ENCODE data around the gene DIABLO.
"Not testable (repeated sequence)": the region's sequence is repeated elsewhere in the genome, so short reads cannot be mapped to it uniquely, and the experiment has no call there.

Gene DIABLO

GRCh38 chr12:122225683-122226365, at the start of gene DIABLO:
Gene DIABLO, minus strand, starts transcription at chr12:122226052. Its CDS starts 38 bp downstream, at chr12:122226014.
- in situ Hi-C loops (cut with HindIII; ENCODE audit: low sequenced_read_pairs), result no loop called here

DNA sequence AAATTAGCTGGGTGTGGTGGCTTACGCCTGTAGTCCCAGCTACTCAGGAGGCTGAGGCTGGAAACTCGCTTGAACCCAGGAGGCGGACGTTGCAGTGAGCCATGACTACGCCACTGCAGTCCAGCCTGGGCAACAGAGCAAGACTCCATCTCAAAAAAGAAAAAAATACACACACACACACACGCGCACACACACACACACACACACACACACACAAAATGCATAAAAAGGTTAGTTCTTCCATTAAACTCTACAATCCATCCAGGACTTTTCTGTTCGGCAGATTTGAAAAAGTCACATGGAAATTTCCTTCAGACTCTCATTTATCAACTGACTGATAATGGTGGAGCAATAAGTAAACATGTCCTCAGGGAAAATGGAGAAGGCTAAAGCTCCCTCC, 49.6 kb upstream of the DIABLO start:
- in situ Hi-C loops (cut with HindIII; ENCODE audit: low sequenced_read_pairs), result loop anchor here (5.0 kb wide), 1 partner anchor 67 kb away; no protein-coding TSS in a partner anchor

GRCh38 chr12:122266230-122266901, 40.5 kb upstream of the DIABLO start, which contains the start of gene VPS33A:
Gene VPS33A, minus strand, starts transcription at chr12:122266494. Its CDS starts 86 bp downstream, at chr12:122266408.
- in situ Hi-C loops (cut with HindIII; ENCODE audit: low sequenced_read_pairs), result no loop called here

DNA sequence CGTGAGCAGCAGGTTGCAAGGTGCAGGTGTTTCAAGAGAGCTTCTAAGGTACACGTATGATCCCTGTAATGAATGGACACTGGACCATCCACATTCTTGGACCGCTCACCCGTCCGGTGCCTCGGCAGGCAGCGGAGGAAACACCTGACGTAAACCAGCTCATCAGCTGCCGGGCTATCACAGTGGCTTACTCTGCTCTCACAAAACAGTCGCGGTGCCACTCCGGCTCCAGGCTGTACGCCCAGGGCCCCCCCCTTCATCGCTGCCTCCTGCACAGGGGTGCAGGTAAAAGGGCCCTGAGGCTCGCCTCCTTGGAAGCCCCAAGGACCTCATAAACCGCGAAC, 40.0 kb upstream of the DIABLO start:
- in situ Hi-C loops (cut with HindIII; ENCODE audit: low sequenced_read_pairs), result no loop called here

DNA sequence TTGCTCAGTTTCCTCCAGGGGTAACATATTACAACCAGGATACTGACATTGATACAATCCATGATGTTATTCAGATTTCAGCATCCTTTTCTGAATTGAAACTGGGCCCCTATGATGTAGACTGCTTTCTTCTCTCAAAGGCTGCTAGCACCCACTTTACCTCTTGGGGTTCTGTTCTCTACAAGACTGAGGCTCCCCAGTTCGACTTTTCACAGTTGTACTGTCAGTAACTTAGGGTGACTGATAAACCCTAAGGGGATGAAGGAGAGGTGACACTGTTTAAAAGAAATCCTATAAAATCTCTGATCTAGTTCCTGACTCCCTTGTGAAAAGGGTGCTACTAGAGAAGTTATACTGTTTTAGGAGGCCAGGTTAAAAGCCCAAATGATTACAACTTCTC, 39.6 kb upstream of the DIABLO start:
- in situ Hi-C loops (cut with HindIII; ENCODE audit: low sequenced_read_pairs), result no loop called here

DNA sequence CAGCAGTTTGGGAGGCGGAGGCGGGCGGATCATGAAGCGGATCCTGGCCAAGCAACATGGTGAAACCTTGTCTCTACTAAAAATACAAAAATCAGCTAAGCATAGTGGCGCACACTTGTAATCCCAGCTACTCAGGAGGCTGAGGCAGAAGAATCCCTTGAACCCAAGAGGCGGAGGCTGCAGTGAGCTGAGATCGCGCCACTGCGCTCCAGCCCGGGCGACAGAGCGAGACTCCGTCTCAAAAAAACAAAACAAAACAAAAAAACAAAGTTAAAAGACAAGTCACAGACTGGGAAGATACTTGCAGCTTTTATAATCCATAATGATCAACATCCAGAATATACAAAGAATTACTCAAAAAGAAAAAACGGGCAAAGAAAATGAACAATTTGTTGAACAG, 34.9 kb upstream of the DIABLO start:
- in situ Hi-C loops (cut with HindIII; ENCODE audit: low sequenced_read_pairs), result not testable (repeated sequence)

- in situ Hi-C loops (cut with HindIII; ENCODE audit: low sequenced_read_pairs), result not testable (repeated sequence)
Measured at GRCh38 chr12:122258939-122259338, 33.1 kb upstream of the DIABLO start.

DNA sequence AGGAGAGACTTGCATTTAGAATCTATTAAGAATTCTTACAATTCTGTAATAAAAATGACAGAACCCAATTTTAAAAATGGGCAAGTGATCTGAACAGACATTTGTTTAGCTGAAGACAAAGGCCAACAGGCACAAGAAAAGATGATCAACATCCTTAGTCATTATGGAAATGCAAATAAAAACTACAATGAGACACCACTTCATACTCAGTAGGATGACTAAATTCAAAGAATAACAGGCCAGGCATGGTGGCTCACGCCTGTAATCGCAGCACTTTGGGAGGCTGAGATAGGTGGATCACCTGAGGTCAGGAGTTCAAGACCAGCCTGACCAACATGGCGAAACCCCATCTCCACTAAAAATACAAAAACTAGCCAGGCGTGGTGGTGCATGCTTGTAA, 32.6 kb upstream of the DIABLO start:
- in situ Hi-C loops (cut with HindIII; ENCODE audit: low sequenced_read_pairs), result not testable (repeated sequence)

DNA sequence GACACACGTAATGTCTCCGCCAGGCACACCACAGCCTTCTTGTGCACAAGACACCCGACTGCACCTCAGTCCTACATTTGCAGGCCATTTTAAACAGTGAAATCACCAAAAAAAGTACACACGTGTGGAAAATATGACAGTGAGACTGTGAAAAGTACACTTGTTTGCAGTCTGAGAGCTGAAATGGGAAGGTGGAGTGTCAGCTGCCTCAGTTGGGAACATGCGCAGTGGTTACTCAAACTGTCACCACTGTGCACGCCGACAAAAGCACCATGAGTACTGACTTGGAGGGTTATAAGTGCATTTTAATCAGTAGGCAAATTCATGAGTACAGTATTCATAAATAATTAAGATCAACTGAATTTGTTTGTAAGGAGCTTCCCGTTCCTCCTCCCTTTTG, 24.7 kb upstream of the DIABLO start:
- in situ Hi-C loops (cut with HindIII; ENCODE audit: low sequenced_read_pairs), result no loop called here

- in situ Hi-C loops (cut with HindIII; ENCODE audit: low sequenced_read_pairs), result no loop called here
Measured at GRCh38 chr12:122250047-122250446, 24.2 kb upstream of the DIABLO start.

GRCh38 chr12:122245553-122245952, 19.7 kb upstream of the DIABLO start:
- in situ Hi-C loops (cut with HindIII; ENCODE audit: low sequenced_read_pairs), result no loop called here

GRCh38 chr12:122244565-122245371, 18.9 kb upstream of the DIABLO start:
- in situ Hi-C loops (cut with HindIII; ENCODE audit: low sequenced_read_pairs), result no loop called here

GRCh38 chr12:122243965-122244364, 18.1 kb upstream of the DIABLO start:
- in situ Hi-C loops (cut with HindIII; ENCODE audit: low sequenced_read_pairs), result no loop called here

DNA sequence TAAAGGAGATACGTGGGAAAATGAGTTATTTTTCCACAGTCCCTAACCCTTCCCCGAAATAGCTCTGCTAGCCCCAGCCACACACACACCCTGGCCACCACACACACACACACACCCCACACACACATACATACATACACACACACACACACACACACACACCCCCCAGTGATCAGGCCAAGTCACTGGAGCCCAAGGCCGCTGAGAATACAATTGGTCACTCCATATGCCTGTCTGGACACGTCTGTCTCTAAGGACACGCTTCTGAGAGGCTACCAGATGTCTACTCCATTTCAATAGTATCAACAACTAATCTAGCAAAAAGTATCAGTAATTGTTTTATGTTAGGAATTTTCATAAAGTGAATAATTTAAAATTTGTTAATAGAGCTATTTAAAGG, 13.0 kb upstream of the DIABLO start:
- in situ Hi-C loops (cut with HindIII; ENCODE audit: low sequenced_read_pairs), result no loop called here

DNA sequence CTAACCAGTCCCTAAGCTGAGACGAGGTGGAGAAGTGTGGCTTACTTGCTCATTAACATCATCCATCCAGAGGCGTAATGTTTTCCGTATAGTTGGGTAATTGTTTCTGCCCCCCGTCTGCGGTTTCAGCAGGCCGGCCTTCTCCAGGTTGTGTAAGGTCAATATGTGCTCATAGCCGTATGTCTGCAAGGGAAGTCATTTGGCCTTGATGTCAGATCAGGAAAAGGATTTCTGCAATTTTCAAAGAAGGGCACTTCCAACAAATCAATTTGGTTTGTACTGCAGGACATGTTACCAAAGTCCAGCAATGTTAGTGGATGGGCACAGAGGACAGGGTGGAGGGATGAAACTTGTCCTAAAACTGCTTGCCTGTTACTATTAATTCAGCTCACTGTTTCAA, 9.9 kb upstream of the DIABLO start:
- in situ Hi-C loops (cut with HindIII; ENCODE audit: low sequenced_read_pairs), result no loop called here

DNA sequence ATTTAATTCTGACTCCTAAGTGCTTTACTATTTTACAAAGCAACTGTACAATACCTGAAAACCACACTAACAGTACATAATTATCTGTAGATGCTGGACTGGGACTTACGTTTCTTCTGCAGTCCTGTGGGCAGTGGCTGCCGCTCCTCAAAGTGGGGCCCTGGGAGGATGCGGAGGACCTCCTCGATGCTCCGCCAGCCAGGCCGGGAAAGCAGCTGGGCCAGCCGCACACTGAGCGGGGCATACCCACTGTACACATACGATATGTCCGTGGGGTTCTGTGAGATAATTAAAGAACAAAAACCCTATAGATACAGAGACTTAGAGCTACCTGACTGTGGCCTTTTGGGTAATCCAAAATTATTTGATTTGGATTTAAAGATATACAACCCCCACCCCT, 6.8 kb upstream of the DIABLO start:
- in situ Hi-C loops (cut with HindIII; ENCODE audit: low sequenced_read_pairs), result no loop called here

DNA sequence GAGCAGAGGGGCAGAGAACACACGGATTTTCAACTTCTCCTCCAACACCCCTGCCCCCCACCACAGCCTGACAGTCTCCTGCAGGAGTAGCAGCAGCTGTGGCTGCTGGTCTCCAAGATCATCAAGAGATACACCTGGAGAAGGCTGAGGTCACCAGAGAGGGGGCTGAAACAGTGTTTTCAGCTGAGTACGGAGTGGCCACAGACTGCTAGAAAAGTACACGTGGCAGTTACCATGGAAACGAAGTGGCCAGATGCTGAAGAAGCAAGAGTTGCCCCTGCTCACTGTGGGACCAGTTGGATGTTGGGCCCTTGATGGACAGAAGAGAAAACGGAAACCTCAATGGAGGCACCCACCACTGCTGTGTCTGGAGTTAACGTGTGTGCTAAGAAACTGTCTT, 4.9 kb upstream of the DIABLO start:
- in situ Hi-C loops (cut with HindIII; ENCODE audit: low sequenced_read_pairs), result no loop called here

DNA sequence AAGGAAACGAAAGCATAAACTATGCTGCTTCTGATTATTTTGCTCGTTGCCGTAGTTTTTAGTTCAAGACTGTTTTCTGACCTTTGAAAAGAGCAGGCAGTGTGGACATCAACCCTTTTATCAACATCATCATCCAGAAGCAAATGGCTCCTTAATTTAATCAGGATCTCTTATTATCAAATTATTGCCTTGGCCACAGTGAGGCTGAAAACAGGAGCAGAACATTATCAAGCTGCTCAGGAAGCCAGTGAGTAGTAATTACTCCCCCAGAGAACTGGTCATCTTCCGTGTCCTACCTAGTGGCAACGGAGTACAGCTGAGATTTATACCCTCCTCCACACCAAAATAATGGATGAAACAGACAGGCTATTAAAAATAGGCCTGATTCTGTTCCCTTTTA, 2.2 kb upstream of the DIABLO start:
- in situ Hi-C loops (cut with HindIII; ENCODE audit: low sequenced_read_pairs), result no loop called here

GRCh38 chr12:122227341-122227740, 1.5 kb upstream of the DIABLO start:
- in situ Hi-C loops (cut with HindIII; ENCODE audit: low sequenced_read_pairs), result no loop called here

- in situ Hi-C loops (cut with HindIII; ENCODE audit: low sequenced_read_pairs), result no loop called here
Measured at GRCh38 chr12:122226366-122227125, 694 bp upstream of the DIABLO start.

GRCh38 chr12:122216445-122216844, 9.4 kb downstream of the DIABLO start:
- in situ Hi-C loops (cut with HindIII; ENCODE audit: low sequenced_read_pairs), result no loop called here

All from DLD1 (cell line).